Measurements from ENCODE around the gene EPN3.

EPN3 gene

DNA sequence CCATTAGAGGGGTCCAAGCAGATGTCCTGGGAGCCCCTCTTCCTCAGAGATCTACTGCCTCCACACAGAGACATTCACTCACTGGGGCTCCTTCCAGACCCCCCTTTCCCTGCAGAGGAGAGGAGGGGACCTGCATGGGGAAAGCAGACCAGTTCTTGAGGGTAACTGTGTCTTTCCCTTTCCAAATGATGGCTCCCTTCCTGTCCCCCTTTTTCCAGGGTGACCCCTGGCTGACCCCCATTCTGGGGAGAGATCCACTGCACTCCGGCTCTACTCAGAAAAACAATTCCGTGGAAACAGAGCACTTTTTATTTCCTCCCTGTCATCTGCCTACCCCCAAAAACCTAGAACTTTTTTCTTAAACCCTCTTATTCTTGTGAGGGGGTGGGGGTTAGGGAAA is 34.4 kb downstream of the EPN3 start:
- DNase-seq (ENCODE audit: low read depth, low spot score) = no peak

DNA sequence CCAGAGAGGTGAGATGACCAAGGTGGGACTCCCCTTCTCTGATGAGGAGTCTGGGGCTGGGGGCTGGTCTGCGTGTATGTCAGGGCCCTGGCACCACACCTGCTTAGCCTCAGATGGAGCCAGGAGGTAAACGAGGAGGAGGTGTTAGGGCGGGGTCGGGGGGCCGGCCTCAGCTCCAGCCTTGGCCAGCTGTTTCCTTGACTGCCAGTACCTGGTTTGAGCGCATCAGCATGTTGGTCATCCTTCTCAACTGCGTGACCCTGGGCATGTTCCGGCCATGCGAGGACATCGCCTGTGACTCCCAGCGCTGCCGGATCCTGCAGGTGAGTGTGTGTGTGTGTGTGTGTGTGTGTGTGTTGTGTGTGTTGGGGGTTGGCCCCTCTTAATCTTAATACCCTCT is 36.1 kb downstream of the EPN3 start:
- DNase-seq (ENCODE audit: low read depth, low spot score) = no peak

DNA sequence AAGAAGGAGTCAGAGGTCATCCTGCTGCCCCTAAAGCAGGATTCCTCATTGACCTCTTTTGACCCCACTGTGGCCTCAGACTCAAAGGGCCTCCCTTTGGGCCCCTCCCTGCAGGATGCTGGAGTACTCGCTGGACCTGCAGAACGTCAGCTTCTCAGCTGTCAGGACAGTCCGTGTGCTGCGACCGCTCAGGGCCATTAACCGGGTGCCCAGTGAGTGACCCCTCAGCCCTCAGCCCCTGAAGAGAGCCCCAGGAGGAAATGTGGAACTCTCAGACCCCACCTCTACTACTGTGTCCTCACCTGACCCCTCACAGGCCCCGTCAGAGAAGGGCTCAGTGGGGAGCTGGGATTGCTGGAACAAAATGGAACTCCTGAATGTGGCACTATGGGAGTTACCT is 37.1 kb downstream of the EPN3 start:
- no peak for DNase-seq (ENCODE audit: low read depth, low spot score)

DNA sequence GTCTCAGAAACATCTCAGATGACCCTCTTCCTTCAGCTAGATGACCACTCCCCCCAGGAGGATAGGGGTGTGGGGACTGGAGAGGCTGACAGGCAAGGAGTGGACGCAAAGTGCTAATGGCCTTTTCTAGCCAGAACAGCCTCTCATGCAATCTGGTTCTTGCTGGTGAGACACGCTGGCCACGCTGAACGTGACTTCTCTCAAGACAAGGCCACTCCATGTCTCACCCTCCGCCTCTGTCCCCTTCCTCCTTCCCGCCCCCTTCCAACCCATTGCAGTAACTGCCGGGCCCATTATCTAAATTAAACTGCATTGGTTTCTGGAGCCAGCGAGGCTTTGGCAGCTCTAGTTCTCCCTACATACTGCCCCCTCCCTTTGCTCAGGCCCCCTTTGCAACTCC is 37.5 kb downstream of the EPN3 start:
- no peak for DNase-seq (ENCODE audit: low read depth, low spot score)

DNA sequence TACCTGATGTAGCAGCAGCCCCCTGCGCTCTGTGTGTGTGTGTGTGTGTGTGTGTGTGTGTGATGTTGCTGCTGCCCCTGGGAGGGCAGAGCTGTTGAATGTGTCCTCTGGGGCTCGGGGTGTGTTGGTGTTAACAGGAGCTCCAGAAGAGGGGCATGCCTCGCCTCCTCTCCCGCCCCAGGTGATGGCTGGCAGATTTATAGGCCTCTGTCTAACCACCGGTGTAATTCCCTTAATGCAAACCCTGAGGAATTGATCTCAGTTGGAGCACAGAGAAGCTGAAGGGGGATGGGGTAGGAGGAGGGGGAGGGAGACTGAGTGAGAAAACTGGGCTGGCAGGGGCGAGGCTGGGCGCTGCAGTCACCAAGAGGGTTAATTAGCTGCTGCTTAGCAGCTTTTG is 38.0 kb downstream of the EPN3 start:
- peak; percentile 43 for DNase-seq (ENCODE audit: low read depth, low spot score)

DNA sequence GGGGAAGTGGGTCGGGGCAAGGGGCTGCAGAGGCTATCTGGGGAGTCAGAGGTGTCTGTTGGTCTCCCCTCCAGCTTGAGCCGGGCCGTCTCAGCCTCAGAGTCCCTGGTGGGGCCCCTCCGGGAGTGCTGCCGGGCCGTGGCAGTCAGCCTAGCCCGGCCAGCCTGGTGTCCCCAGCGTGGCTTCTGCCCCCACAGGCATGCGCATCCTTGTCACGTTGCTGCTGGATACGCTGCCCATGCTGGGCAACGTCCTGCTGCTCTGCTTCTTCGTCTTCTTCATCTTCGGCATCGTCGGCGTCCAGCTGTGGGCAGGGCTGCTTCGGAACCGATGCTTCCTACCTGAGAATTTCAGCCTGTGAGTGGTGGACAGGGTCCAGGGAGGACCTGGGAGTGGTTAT is 39.1 kb downstream of the EPN3 start:
- DNase-seq (ENCODE audit: low read depth, low spot score) = no peak

DNA sequence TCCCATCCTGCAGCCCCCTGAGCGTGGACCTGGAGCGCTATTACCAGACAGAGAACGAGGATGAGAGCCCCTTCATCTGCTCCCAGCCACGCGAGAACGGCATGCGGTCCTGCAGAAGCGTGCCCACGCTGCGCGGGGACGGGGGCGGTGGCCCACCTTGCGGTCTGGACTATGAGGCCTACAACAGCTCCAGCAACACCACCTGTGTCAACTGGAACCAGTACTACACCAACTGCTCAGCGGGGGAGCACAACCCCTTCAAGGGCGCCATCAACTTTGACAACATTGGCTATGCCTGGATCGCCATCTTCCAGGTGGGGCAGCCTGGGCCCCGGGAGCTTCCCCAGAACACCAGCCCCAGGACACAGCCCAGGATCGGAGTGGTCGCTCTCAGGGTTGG is 40.0 kb downstream of the EPN3 start:
- DNase-seq (ENCODE audit: low read depth, low spot score) = no peak

DNA sequence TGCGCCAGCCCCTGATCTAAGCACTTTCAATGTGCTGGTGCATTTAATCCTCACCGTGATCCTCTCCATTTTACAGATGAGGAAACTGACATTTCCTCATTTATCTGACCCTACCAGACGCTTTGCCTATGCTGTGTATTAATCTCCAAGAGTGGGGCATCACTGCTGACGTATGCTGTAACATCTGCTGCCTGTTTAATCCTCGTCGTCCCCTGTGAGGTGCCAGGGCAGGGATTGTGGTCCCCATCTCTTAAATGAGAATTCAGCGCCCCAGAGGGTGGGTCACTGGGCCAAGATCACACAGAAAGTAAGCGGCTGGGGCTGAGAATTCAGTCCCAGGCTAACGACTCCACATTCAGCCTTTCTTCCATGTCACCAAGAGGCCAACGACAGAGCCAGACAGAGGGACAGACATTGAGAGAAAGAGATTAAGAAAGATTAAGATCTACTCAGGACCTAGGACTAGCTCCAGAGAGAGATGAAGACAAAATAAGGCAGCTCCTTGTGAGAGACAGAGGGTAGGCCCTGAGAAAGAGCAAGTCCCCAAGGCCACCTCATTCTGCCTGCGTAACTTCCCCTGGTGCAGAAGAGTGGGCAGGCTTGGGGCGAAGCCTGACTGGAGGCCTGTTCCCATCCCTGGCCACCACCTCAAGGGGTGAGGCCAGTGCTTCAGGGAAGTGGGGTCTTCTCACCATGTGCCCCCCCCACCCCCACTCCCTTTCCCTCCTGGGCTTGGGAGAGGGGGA is 41.5 kb downstream of the EPN3 start:
- no peak for DNase-seq (ENCODE audit: low read depth, low spot score)

DNA sequence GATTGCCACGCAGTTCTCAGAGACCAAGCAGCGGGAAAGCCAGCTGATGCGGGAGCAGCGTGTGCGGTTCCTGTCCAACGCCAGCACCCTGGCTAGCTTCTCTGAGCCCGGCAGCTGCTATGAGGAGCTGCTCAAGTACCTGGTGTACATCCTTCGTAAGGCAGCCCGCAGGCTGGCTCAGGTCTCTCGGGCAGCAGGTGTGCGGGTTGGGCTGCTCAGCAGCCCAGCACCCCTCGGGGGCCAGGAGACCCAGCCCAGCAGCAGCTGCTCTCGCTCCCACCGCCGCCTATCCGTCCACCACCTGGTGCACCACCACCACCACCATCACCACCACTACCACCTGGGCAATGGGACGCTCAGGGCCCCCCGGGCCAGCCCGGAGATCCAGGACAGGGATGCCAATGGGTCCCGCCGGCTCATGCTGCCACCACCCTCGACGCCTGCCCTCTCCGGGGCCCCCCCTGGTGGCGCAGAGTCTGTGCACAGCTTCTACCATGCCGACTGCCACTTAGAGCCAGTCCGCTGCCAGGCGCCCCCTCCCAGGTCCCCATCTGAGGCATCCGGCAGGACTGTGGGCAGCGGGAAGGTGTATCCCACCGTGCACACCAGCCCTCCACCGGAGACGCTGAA is 43.2 kb downstream of the EPN3 start:
- no peak for DNase-seq (ENCODE audit: low read depth, low spot score)

DNA sequence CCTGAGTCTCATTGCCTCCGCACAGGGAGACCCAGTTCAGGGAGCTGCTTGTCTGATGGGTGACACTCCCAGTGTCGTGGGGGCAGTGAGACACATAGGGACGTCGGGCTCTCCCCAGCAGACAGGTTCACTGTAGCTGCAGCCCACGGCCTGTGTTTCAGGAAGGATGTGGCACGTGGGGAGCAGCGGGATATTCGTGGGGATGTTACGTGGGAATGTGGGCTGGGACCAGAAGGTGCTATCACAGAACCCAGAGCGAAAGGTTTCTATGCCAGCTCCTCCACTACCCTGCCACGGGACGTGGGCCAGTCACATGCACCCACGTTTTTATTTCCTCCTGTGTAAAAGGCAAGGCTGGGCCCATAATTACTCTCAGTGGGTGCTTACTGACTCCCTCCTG is 44.3 kb downstream of the EPN3 start:
- no peak for DNase-seq (ENCODE audit: low read depth, low spot score)

DNA sequence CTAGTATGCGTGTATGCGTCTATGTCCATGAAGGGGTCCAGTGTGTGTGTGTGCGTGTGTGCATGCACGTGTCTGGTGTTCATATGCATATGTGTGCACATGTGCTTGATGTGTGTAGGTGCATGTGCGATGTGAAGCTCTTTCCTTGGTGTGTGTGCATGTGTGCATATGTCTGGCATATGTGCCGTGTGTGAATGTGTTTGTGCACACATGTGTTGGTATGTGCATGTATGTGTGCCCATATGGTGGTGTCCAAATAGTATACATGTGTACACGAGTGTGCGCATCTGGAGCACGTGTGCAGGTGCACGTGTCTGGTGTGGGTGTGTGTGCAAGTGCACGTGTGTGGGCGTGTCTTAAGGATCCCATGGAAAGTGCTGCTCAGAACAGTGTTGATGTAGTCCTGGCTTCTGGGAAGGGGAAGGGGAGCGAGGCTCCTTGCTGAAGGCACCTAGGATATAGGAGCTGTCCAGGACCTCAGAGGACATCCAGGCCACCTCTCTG is 45.0 kb downstream of the EPN3 start:
- no peak for DNase-seq (ENCODE audit: low read depth, low spot score)

DNA sequence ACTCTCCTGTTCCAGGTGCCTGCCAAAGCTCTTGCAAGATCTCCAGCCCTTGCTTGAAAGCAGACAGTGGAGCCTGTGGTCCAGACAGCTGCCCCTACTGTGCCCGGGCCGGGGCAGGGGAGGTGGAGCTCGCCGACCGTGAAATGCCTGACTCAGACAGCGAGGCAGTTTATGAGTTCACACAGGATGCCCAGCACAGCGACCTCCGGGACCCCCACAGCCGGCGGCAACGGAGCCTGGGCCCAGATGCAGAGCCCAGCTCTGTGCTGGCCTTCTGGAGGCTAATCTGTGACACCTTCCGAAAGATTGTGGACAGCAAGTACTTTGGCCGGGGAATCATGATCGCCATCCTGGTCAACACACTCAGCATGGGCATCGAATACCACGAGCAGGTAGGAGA is 45.6 kb downstream of the EPN3 start:
- DNase-seq (ENCODE audit: low read depth, low spot score) = no peak

DNA sequence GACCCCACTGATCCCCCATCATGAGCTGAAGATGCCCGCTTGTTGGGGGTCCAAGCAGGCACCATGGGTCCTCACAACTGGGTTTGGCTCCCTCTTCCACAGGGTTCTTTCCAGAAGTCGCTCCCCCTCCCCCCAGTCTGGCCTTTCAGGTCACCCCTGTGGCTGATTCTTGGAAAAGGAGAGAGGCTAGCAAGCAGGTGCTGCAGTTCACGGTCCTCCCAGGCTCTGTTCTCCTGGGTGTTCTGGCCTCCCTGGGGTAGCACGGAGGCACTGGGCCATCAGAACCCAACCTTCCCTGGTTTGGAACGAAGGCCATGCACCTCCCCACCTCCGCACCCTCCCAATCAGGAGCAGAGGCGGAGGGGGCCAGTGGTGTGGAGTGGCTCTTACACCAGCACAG is 46.9 kb downstream of the EPN3 start:
- no peak for DNase-seq (ENCODE audit: low read depth, low spot score)

DNA sequence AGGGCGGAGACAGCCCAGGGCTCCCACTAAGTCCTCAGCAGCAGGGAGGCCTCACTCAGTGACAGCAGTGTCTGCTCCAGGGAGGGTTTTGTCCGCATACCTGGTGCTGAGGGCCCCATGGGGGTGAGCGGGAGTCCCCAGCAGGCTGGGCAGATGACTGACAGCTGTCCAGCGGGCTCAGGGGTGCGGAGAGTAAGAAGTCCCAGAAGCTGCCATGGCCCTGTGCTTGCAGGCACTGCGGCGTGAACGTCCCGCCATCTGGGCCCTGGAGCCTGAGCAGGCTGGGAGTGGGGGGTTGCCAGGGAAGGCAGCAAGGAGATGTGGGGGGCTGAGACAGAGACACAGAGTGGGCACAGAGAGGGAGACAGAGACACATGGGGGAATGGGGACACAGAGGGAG is 48.1 kb downstream of the EPN3 start:
- DNase-seq (ENCODE audit: low read depth, low spot score) = no peak

DNA sequence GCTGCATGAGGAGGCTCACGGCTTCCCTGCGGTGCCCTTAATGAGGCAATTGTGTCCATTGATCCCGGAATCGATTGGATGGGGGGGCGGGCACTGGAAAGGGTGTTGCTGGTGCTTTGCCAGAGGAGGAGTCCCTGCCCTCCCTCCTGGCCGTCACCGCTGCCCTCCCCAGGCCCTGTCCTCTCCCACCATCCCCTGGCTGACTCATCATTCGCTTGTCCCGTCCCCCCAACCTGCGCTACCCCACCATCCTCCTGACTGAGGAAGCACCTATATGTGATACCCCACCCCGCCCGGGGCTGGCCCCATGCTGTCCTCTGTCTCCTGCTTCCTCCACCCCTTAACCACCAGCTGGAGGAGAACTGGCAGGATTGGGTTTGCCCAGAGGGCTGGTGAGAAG is 48.8 kb downstream of the EPN3 start:
- no peak for DNase-seq (ENCODE audit: low read depth, low spot score)

DNA sequence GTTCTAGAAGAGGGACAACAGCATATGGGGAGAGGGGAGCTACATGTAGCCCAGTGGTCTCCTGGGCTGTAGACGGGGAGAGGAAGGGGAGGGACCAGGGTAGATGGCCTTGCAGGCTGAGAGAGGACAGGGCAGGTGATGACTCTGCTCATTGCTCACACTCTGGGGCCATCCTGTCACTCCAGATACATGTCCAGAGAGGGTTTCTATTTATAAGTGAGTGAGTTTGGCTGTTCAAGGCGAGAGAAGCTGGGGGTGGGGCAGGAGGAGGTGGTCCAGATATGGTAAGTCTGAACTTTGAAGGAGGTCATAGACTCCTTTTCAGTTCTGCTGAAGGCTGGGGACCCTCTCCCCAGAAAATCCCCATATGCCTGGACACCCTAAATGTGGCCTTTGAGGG is 50.2 kb downstream of the EPN3 start:
- DNase-seq (ENCODE audit: low read depth, low spot score) = no peak

DNA sequence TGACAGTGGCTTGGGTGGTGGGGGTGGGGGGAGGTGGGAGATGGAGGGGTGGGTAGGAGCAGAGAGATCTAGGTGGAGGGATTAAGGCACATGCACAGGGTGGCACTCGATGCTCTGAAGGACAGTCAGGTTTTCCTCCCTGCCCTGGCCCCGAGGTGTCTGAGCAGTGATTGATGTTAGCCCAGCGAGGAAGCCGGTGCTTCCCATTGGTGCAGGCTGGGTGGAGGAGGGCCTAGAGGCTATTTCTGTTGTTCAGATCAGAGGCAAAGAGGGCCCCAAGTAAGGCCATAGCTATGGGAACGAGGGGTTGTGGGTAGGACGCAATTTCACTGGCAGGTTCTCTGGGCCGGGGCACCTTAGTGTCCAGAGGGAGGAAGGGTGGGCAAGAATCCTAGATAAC is 51.1 kb downstream of the EPN3 start:
- DNase-seq (ENCODE audit: low read depth, low spot score) = peak; percentile 75

DNA sequence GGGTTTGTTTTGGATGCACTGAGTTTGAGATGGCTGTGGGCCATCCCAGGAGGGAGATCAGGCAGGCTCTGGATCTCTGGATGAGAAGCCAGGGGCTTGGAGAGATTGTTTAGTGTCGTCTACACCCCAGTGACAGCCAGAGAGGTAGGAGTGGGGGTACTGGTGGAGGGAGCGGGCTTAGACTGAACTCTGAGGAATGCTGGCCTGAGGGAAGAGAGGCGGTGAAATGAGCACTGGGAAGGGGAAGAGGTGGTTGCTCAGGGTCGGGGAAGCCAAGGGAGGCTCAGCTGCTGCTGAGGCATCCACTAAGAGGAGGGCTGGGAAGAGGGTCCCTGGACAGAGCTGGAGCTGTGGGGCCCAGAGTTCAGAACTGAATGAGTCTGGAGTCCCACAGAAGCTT is 51.6 kb downstream of the EPN3 start:
- DNase-seq (ENCODE audit: low read depth, low spot score) = peak; percentile 63

DNA sequence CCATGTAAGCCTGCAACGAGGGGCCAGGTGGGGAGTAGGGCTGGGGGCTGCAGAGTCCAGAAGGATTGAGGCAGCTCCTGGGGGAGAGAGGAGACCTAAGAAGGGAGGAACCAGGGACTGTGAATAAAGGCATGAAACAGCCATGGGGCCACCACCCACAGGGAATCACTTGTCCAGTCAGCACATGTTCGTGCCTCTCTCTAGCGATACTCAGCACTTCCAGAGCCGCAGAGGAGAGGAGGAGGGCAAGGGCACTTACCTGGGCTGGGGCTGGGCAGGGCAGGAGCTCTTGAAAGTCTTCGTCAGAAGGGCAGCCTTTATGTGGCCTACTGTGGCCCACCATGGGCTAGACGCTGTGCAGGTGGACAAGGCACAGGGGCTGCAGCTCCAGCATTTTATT is 52.2 kb downstream of the EPN3 start:
- DNase-seq (ENCODE audit: low read depth, low spot score) = no peak

DNA sequence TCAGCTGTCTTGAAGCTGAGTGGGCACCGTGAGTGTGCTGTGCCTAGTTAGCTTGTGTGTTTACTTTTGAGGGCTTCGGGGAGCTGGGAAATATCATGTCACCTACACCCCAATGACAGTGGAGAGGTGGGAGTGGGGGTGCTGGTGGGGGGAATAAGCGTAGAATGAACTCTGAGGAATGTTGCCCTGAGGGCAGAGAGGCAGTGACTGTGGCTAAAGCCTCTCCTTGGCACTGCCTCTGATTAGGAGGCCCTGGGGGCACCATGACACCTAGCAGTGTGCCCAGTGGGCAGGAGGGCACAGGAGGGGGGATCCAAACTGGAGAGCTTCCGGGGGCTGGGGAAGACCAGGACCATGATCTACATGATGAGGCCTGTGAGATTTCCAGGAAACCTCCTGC is 52.8 kb downstream of the EPN3 start:
- DNase-seq (ENCODE audit: low read depth, low spot score) = no peak

DNA sequence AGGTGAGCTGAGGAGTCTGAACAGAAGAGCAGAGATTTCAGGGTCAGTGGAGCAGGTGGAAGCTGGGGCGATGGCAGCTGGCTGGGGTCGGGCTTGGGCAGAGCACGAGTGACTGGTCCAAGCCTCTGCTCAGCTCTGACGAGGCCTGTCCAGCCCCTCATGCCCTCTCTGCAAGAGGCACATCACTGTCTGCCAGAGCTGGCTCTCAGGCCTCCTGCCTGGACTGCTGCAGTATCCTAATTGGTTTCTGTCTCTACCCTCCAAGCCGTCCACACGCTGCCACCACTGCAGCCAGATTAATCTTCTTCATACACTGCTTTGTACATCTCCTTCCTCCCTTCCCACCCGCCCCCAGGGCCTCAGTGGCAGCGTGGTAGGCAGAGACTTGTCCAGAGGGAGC is 53.4 kb downstream of the EPN3 start:
- no peak for DNase-seq (ENCODE audit: low read depth, low spot score)

DNA sequence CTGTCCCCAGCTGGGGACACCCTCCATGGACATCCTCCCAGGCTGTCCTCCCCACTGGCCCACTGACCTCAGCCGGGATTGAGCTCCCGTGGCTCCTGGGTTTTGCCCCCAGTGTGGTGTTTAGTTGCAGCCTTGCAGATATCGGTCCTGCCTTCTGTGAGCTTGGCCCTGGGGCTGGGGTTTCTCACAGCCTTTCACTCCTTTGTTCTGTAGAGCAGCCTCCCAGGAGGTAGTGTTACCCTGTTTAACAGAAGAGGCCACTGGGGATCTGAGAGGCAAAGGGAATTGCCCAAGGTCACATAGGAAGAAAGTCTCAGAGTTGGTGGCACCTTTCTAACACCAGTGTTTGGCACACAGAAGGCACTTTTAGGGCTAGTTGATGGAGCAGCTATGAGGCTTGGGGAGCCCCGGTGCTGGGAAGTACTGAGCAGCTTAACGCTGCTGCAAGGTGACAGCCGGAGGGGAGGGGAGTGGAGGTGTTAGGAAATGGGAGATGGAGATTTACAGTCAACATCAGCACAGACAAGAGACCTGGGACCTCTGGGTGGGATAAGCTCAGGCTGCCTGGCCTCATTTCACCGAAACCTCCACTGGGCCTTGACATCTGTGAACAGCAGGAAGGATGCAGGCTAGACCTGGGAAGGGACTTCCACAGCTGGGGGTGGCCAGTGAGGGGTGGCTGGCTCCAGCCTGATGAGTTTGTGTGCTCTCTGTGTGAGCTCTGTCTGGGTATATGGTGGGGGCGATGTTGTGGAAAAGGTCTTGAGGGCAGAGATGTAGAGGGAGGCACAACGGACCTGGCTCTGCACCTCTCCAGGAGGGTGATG is 54.1 kb downstream of the EPN3 start:
- peak; percentile 74 for DNase-seq (ENCODE audit: low read depth, low spot score)

DNA sequence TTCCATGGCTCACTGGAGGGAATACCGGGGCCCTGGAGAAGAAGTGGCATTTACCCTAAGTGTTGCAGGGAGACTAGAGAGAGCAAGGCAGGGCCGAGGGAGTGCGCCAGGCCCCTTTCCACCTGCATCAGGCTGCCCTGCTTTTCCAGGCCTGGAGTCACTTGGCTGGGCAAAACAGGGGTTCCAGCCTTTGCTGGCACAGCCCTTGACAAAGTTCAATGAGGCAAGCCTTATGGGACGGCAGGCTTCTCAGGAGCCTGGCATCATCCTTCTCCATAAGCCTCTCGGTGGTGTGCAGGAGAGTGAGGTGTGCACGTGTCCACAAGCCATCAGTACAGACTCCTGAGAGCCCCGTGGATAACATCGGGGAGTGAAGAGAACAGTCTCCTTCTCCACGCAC is 55.0 kb downstream of the EPN3 start:
- DNase-seq (ENCODE audit: low read depth, low spot score) = no peak
